ENCODE data around the gene DIP2C.
"Not testable (repeated sequence)": the region's sequence is repeated elsewhere in the genome, so short reads cannot be mapped to it uniquely, and the experiment has no call there.

- not testable (repeated sequence) for TF ChIP-seq CTCF, POLR2AphosphoS5 (IDR thresholded peaks at IDR 0.05)
These were observed 341.7 kb downstream of the DIP2C start for GRCh38 chr10:347774-348173.

Data from stomach (tissue), 4 donors.